Measurements from ENCODE around the gene DDRGK1.
"Not testable (repeated sequence)": the region's sequence is repeated elsewhere in the genome, so short reads cannot be mapped to it uniquely, and the experiment has no call there.

The DDRGK1 gene

DNA sequence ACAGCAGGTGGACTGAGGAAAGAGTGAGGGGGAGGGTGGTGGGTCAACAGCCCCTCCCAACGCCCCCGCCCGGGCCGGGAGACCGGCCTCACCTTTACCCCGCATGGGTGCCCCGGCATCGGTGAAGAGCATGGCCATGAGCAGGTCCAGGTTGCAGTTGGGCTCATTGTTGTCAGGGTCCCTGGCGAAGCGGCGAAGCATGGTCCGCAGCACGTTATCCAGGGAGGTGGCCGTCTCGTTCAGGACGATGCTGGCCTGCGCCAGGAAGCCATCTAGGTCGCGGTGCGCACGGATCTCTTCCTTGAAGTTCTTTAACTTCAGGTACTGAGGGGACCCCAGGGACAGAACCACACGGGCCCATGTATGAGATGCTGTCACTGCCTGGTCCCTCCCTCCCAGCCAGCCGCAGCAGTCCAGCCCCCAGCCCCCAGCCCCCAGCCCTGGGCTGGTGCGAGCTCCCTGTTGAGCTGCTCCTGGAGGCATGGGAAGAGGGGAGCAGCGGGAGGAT lies 29.6 kb upstream of the DDRGK1 start:
- no peak for DNase-seq

DNA sequence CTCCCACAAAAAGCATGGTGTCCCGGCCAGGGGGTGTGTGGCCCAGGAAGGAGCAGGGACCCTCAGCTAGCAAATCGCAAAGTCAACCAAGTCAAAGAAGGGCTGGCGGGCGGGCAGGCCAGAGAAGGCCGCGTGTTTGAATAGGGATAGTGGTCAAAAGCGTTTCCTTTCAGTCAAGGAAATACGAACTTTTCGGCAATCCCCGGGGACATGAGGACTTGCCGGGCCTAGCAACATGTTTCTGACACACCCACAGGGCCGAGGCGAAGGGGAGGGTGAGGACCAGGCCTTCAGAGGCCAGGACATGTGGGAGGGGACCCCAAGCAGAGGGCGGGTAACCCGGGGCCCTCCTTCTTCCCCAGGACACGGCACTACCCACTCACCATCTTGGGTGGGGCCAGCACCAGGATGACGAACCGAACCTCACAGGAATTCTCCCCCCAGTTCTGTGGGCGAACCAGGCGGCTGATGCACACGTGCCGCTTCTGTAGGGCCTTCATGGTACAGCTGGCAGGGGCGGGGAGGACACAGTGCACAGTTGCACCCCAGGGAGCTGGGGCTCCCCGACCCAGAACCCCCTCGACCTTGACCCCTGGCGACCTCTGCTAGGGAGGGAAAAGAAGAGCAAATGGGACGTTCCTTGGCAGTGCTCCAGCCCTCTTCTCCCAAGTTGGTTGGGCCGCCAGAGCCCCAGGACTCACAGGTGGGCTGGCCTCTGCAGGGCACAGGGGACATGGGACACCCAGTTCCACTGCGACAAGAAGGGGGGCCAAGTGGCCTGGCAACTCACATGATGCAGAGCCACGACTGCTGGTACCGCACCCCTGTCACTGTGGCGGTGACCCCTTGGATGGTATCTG lies 28.9 kb upstream of the DDRGK1 start:
- no peak for DNase-seq

DNA sequence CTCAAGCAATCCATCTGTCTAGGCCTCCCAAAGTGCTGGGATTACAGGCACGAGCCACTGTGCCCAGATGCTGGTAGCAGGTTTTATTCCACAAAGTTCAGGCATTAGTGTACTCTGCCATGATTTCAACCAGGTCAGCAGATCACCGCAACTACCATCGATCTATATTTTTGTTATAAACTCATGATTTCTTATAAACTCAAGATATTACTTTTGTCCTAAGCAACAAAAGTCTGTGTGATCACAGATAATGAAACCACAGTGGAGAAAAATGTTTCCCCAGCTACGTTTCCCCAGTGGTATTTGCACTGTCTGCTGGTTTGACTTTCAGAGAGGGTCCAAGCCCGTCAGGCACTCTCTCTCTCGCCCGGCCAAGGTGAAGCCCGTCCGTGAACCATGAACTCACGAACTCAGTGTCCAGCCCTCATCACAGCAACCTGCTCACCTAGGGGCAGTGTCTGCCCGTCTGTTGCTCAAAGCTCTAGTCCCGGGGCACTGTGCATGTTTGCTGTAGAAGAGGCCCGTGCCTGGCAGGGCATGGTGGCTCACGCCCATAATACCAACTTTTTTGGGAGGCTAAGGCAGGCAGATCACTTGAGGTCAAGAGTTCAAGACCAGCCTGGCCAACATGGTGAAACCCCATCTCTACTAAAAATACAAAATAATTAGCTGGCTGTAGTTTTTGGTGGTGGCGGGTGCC lies 27.6 kb upstream of the DDRGK1 start:
- no peak for DNase-seq

DNA sequence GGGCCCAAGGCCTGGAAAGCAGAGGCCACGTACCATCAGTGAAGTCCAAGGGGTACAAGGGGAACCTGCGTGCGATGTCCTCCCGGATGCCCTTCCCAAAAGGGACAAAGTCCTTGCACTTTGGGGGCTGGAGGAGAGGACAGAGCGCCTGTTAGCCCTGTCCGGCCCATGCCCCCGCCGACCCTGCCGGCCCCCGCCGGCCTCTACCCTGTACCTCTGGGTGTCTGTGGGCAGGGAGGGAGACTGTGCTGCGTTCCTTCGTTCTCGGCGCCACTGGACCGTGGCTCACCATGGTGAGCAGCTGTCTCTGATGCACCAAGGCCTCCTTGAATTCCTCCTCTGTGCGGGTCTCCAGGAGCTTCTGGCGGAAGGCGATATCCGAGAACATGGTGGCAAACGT lies 26.6 kb upstream of the DDRGK1 start:
- DNase-seq: no peak

GRCh38 chr20:3229798-3230197 lies 25.3 kb upstream of the DDRGK1 start:
- DNase-seq: no peak

- no peak for DNase-seq
Measured at GRCh38 chr20:3229158-3229557, 24.7 kb upstream of the DDRGK1 start.

- DNase-seq: no peak
Measured at GRCh38 chr20:3228750-3229032, 24.2 kb upstream of the DDRGK1 start.

DNA sequence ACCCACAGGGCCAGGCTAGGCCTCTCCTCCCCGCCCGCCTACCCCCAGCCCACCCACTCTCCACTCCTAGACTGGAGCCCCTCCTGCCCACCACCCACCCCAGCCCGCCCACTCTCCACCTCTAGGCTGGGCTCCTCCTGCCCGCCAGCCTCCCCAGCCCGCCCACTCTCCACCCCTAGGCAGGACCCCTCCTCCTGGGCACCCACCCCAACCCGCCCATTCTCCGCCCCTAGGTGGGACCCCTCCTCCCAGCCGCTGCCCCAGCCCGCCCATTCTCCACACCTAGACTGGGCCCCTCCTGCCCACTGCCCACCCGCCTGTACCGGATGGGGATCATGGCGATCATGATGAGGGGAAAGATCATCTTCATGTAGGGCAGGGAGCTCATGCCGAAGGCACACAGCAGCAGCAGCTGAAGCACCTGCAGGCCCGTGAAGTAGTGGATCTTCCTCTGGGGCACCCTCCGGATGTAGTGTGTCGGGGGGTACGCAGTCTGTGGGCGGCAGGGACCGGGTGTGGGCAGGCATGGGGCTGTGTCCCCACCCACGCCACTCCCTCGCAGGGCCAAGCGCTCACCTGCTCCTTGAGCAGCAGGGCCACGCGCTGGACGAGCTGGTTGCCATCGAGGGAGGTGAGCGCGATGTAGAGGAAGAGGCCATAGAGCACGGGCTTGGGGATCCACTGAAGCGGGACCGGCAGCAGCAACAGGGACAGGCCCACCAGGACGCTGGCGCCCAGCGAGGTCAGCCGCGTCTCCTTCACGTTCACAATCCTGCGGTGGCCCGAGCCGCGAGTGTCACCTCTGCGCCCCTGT lies 23.7 kb upstream of the DDRGK1 start:
- no peak for DNase-seq

DNA sequence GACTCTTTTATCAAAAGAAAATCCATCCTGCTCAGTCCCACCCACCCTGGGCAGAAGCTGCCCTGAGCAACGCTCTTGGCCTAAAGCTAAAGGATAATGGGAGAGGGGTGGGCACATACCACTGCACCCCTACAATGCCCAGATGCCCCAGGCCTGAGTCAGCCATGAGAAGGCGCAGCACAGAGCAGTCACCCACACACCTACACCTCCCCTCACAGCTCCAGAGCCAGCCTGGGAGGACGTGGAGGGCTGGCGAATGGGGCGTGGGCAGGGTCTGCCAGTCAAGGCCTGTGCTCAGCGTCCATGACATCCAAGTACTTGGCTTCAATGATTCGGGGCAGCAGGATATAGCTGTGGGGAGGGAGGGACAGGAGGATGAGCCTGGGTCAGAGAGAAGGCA lies 23.0 kb upstream of the DDRGK1 start:
- no peak for DNase-seq

GRCh38 chr20:3226864-3227263 lies 22.4 kb upstream of the DDRGK1 start:
- DNase-seq: no peak

DNA sequence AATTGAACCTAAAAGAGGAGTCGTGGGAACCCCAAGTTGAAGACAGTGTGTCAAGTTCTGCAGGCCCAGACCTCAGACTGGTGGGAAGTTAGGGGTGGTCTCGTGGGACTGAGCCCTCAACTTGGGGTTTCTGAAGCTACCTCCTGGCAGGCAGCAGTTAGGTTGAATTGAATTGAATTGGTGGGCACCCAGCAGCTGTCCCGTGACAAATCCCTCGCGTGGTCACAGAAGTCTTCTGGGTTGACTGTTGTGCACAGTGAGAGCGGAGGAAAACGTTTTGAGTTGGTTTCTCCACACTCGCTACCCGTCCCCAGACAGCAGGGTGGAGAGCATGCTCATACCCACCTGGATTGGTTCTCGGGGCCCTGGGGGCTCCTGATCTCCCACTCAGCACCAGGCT lies 21.6 kb upstream of the DDRGK1 start:
- no peak for DNase-seq

- DNase-seq: no peak
Measured at GRCh38 chr20:3224681-3225421, 20.4 kb upstream of the DDRGK1 start.

GRCh38 chr20:3223994-3224680 lies 19.7 kb upstream of the DDRGK1 start:
- no peak for DNase-seq

DNA sequence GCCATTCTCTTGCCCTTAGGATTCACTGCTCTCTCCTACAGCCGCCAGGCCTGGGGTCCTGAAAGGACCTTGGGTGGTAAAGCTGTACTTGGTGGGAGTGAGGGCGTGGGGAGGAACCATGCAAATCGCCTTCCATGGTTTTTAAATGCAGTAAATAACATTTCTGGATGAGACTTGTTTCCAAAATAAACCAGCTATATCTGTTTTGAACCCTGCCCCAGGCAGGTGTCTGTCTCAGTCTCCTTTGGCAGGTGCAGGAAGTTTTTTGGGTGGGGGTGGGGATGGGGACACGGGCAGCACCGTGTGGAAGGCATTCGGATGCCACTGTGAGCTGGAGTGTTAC lies 19.1 kb upstream of the DDRGK1 start:
- DNase-seq: no peak

GRCh38 chr20:3222635-3223600 lies 18.4 kb upstream of the DDRGK1 start:
- DNase-seq: no peak

- no peak for DNase-seq
Measured at GRCh38 chr20:3221398-3222226, 17.1 kb upstream of the DDRGK1 start.

- peak; percentile 80 for DNase-seq
Measured at GRCh38 chr20:3218307-3218988, 14.0 kb upstream of the DDRGK1 start.

GRCh38 chr20:3215359-3215917 lies 11.0 kb upstream of the DDRGK1 start:
- DNase-seq: not testable (repeated sequence)

DNA sequence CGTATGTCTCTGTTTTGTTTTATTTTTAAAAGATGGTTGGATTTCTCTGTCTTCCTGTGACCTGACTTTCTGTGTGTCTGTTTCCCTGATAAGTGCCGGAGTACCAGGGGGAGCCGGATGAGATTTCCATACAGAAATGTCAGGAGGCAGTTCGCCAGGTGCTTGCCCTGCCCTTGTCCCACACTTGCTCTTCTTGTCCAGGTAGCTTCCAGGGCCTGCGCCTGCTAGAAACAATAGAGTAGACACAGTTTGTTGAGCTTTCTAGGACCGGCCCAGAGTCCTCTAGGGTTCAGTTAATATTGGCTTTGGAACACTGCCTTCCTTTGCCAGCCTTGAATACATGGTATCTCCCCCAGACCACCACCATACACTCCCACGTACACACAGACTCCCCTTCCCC lies 8.7 kb upstream of the DDRGK1 start:
- no peak for DNase-seq
